Left lung (tissue), 10 donors: ENCODE measurements around the gene PAQR7. TPM values are rescaled to one million over a fixed set of nuclear protein-coding genes. Genes with fewer than 3 reads are reported as not detected.
A peak's percentile ranks its signal among the peaks of the same experiment; 100 is the strongest.

Experiments used
- ATAC-seq: fragments of 200-7000 bp; cut with Tn5 transposase; one replicate; pipeline ENCODE4 v1.9.1; 2020; ENCODE audit warnings: moderate library complexity
- DNase-seq, 4 donors: peaks; one replicate each; pipeline ENCODE4 v3.0.0-alpha.2; 2013 to 2020
- H3K27ac ChIP-seq, 2 donors: fragments of 200-600 bp; sonication (generic) in 1 of 2; one replicate each; pipeline versions ENCODE4 v1.5.0 to v1.8.0; 2020 to 2021
- H3K27me3 ChIP-seq, 2 donors: fragments of 200-600 bp; sonication (generic) in 1 of 2; one replicate each; pipeline versions ENCODE4 v1.5.0 to v1.8.0; 2020 to 2021
- H3K36me3 ChIP-seq, 2 donors: fragments of 200-600 bp; sonication (generic) in 1 of 2; one replicate each; pipeline versions ENCODE4 v1.5.0 to v1.8.0; 2020 to 2021
- H3K4me1 ChIP-seq, 2 donors: fragments of 200-600 bp; one replicate each; pipeline ENCODE4 v1.8.0; 2021
- H3K4me3 ChIP-seq, 2 donors: fragments of 200-600 bp; sonication (generic) in 1 of 2; one replicate each; pipeline versions ENCODE4 v1.5.0 to v1.8.0; 2020 to 2021; ENCODE audit warnings: mild to moderate bottlenecking in 1 of 2
- H3K9me3 ChIP-seq, 2 donors: fragments of 200-600 bp; sonication (generic) in 1 of 2; one replicate each; pipeline versions ENCODE4 v1.5.0 to v1.8.0; 2020 to 2021
- CTCF ChIP-seq, 2 donors: fragments of 200-600 bp; sonication (generic) in 1 of 2; IDR thresholded peaks; one replicate each; pipeline versions ENCODE4 v1.5.0 to v1.8.0; 2021; ENCODE audit warnings: antibody characterized with exemption in 2 of 2
- intact Hi-C, 2 donors: fragments of 100-400 bp; cut with DNase I; formaldehyde crosslinking; loops; one replicate each; pipeline versions ENCODE4 v1.11.2 to v1.14.2; 2022
- polyA plus RNA-seq, 6 donors: library from polyadenylated mRNA; unstranded; fragments of 120-200 nt; gene quantifications; one replicate each; pipeline ENCODE4 v1.2.1, GENCODE V29; 2013; ENCODE audit not compliant: insufficient read length in 6 of 6
- total RNA-seq, 2 donors: library from RNA; stranded (reverse); fragmentation: NEBNext Ultra II Directional; extraction: Animal tissue kit (Norgen Biotek cat#: 25700); gene quantifications; one replicate each; pipeline ENCODE4 v1.2.1, GENCODE V29; 2021
- donor health status: DM: no; HTN: yes; CAD: no.
- donor health status: DM: no; HTN: no; CAD: no.

PAQR7 gene
- total and polyA plus RNA-seq, 8 donors, result 11.3 to 20.2 (median 17.8) TPM

- H3K36me3 ChIP-seq, result peaks cover 0 to 43% of the 10 kb centered on the region in 2 donors
- H3K4me1 ChIP-seq, result peaks cover 3 to 30% of the 10 kb centered on the region in 2 donors
Observed at GRCh38 chr1:25816112-25816718, 59.3 kb downstream of the PAQR7 start.

GRCh38 chr1:25815208-25816111, 60.0 kb downstream of the PAQR7 start:
- H3K27ac ChIP-seq, result no peak overlapping the region
- H3K27me3 ChIP-seq, result no peaks in the 10 kb centered on the region
- no peak for ATAC-seq
- H3K4me3 ChIP-seq, result no peak overlapping the region
- DNase-seq, result peak in 1 of 4 donors; percentile 39
- H3K9me3 ChIP-seq, result no peaks in the 10 kb centered on the region
- TF ChIP-seq CTCF (IDR thresholded peaks at IDR 0.05), result no peak
- peaks cover 0 to 30% of the 10 kb centered on the region in 2 donors for H3K4me1 ChIP-seq
- intact Hi-C loops, result no loop called here
- H3K36me3 ChIP-seq, result peaks cover 0 to 46% of the 10 kb centered on the region in 2 donors

More at GRCh38 chr1:25816112-25816718, 59.3 kb downstream of the PAQR7 start:
- H3K9me3 ChIP-seq, result no peaks in the 10 kb centered on the region
- TF ChIP-seq CTCF (IDR thresholded peaks at IDR 0.05), result no peak
- ATAC-seq (no peak), DNase-seq (peak in 1 of 4 donors; percentile 63)
- intact Hi-C loops, result no loop called here
- no peak overlapping the region for H3K4me3 ChIP-seq
- no peak overlapping the region for H3K27ac ChIP-seq
- no peaks in the 10 kb centered on the region for H3K27me3 ChIP-seq

- DNase-seq (no peak), ATAC-seq (no peak)
- Histone ChIP-seq H3K36me3 (peaks cover 0 to 55% of the 10 kb centered on the region in 2 donors), H3K4me3 (no peak overlapping the region), H3K9me3 (no peaks in the 10 kb centered on the region), H3K27ac (no peak overlapping the region), H3K27me3 (no peaks in the 10 kb centered on the region), H3K4me1 (peaks cover 0 to 38% of the 10 kb centered on the region in 2 donors)
- TF ChIP-seq CTCF (IDR thresholded peaks at IDR 0.05), result no peak
- intact Hi-C loops, result no loop called here
Observed at GRCh38 chr1:25814549-25815087, 60.9 kb downstream of the PAQR7 start.

- Histone ChIP-seq H3K4me3 (no peak overlapping the region), H3K9me3 (no peaks in the 10 kb centered on the region), H3K27ac (no peak overlapping the region), H3K4me1 (peaks cover 0 to 39% of the 10 kb centered on the region in 2 donors), H3K27me3 (no peaks in the 10 kb centered on the region), H3K36me3 (peaks cover 0 to 62% of the 10 kb centered on the region in 2 donors)
- DNase-seq (no peak), ATAC-seq (no peak)
- intact Hi-C loops, result no loop called here
- no peak for TF ChIP-seq CTCF (IDR thresholded peaks at IDR 0.05)
Observed at GRCh38 chr1:25813734-25814471, 61.6 kb downstream of the PAQR7 start.
